NT2/D1 (cell line): ENCODE data around the gene PIKFYVE.

Source experiments
- DNase-seq: peaks from one replicate; pipeline ENCODE4 v3.0.0-alpha.2; 2011; ENCODE audit warnings: low read depth, low spot score
- H3K27me3 ChIP-seq: 2 replicates; pipeline ENCODE4 v1.6.0; 2011; ENCODE audit warnings: mild to moderate bottlenecking; ENCODE audit not compliant: insufficient read length, insufficient read depth
- H3K36me3 ChIP-seq: 2 replicates; pipeline ENCODE4 v1.6.1; 2011; ENCODE audit warnings: mild to moderate bottlenecking, low read length, mixed read lengths; ENCODE audit not compliant: insufficient read depth, insufficient read length
- H3K4me1 ChIP-seq: 2 replicates; pipeline ENCODE4 v1.5.1; 2011; ENCODE audit not compliant: insufficient read depth, insufficient read length
- H3K4me3 ChIP-seq: 2 replicates; pipeline ENCODE4 v1.5.1; 2011; ENCODE audit warnings: low read depth; ENCODE audit not compliant: insufficient read length
- H3K9ac ChIP-seq: 2 replicates; pipeline ENCODE4 v1.6.0; 2011; ENCODE audit warnings: low read depth; ENCODE audit not compliant: insufficient read length
- H3K9me3 ChIP-seq: 2 replicates; pipeline ENCODE4 v1.5.1; 2011; ENCODE audit warnings: mild to moderate bottlenecking, low read length; ENCODE audit not compliant: insufficient read depth
- SUZ12 ChIP-seq: IDR thresholded peaks from 2 replicates; pipeline ENCODE4 v1.6.1; 2011; ENCODE audit not compliant: insufficient read length, insufficient read depth; ENCODE audit errors: extremely low read depth
- YY1 ChIP-seq: IDR thresholded peaks from 2 replicates; pipeline ENCODE4 v1.6.1; 2011; ENCODE audit not compliant: insufficient read length, insufficient read depth
- ZNF274 ChIP-seq: IDR thresholded peaks from 2 replicates; pipeline ENCODE4 v1.6.1; 2011; ENCODE audit warnings: mild to moderate bottlenecking, low read depth, low read length

Gene PIKFYVE

GRCh38 chr2:208249296-208249695 lies 16.8 kb upstream of the PIKFYVE start:
- H3K4me3 ChIP-seq: no peak overlapping the region
- DNase-seq: no peak
- H3K9ac ChIP-seq: no peak overlapping the region
- H3K27me3 ChIP-seq: no peaks in the 10 kb centered on the region
- peaks cover 88% of the 10 kb centered on the region for H3K36me3 ChIP-seq
- no peak for TF ChIP-seq SUZ12
- no peak for TF ChIP-seq ZNF274
- TF ChIP-seq YY1: no peak
- no peaks in the 10 kb centered on the region for H3K4me1 ChIP-seq
- H3K9me3 ChIP-seq: no peaks in the 10 kb centered on the region

- Histone ChIP-seq H3K9ac (peak overlapping the region; percentile 28), H3K27me3 (no peaks in the 10 kb centered on the region), H3K4me3 (no peak overlapping the region), H3K36me3 (peaks cover 77% of the 10 kb centered on the region), H3K9me3 (no peaks in the 10 kb centered on the region), H3K4me1 (no peaks in the 10 kb centered on the region)
- DNase-seq: no peak
- no peak for TF ChIP-seq SUZ12
- no peak for TF ChIP-seq ZNF274
- TF ChIP-seq YY1: no peak
These were observed 15.7 kb upstream of the PIKFYVE start for GRCh38 chr2:208250388-208250787.

GRCh38 chr2:208251098-208251497 lies 15.0 kb upstream of the PIKFYVE start:
- no peaks in the 10 kb centered on the region for H3K9me3 ChIP-seq
- no peak for DNase-seq
- TF ChIP-seq SUZ12 (no peak), YY1 (no peak), ZNF274 (no peak)
- H3K4me1 ChIP-seq: no peaks in the 10 kb centered on the region
- H3K4me3 ChIP-seq: no peak overlapping the region
- no peaks in the 10 kb centered on the region for H3K27me3 ChIP-seq
- peaks cover 71% of the 10 kb centered on the region for H3K36me3 ChIP-seq
- no peak overlapping the region for H3K9ac ChIP-seq

GRCh38 chr2:208252716-208253492 lies 13.2 kb upstream of the PIKFYVE start:
- H3K9me3 ChIP-seq: no peaks in the 10 kb centered on the region
- DNase-seq: no peak
- H3K4me3 ChIP-seq: peak overlapping the region; percentile 98
- peaks cover 54% of the 10 kb centered on the region for H3K36me3 ChIP-seq
- H3K9ac ChIP-seq: no peak overlapping the region
- no peak for TF ChIP-seq YY1
- no peak for TF ChIP-seq SUZ12
- TF ChIP-seq ZNF274: no peak
- H3K4me1 ChIP-seq: no peaks in the 10 kb centered on the region
- no peaks in the 10 kb centered on the region for H3K27me3 ChIP-seq

GRCh38 chr2:208253600-208254117 lies 12.4 kb upstream of the PIKFYVE start:
- H3K36me3 ChIP-seq: peaks cover 47% of the 10 kb centered on the region
- no peaks in the 10 kb centered on the region for H3K27me3 ChIP-seq
- peak overlapping the region; percentile 100 for H3K9ac ChIP-seq
- no peak for DNase-seq
- no peaks in the 10 kb centered on the region for H3K9me3 ChIP-seq
- H3K4me1 ChIP-seq: no peaks in the 10 kb centered on the region
- H3K4me3 ChIP-seq: peak overlapping the region; percentile 98
- TF ChIP-seq SUZ12 (no peak), YY1 (no peak), ZNF274 (no peak)

- H3K9me3 ChIP-seq: no peaks in the 10 kb centered on the region
- peak overlapping the region; percentile 98 for H3K4me3 ChIP-seq
- H3K27me3 ChIP-seq: no peaks in the 10 kb centered on the region
- H3K9ac ChIP-seq: peak overlapping the region; percentile 100
- peak; percentile 86 for DNase-seq
- peaks cover 41% of the 10 kb centered on the region for H3K36me3 ChIP-seq
- no peak for TF ChIP-seq ZNF274
- TF ChIP-seq SUZ12: no peak
- no peak for TF ChIP-seq YY1
- no peaks in the 10 kb centered on the region for H3K4me1 ChIP-seq
These were observed 11.8 kb upstream of the PIKFYVE start for GRCh38 chr2:208254118-208254870.

GRCh38 chr2:208254871-208255556 lies 11.0 kb upstream of the PIKFYVE start, which contains the start of gene IDH1:
Gene IDH1 (minus strand): TSS chr2:208255071. CDS start chr2:208251551, 3,520 bp downstream.
- Histone ChIP-seq H3K4me3 (peak within 1 kb of the TSS; percentile 98), H3K36me3 (peaks cover 33% of the 10 kb centered on the region), H3K27me3 (no peaks in the 10 kb centered on the region), H3K9ac (peak within 1 kb of the TSS; percentile 100), H3K4me1 (no peaks in the 10 kb centered on the region), H3K9me3 (no peaks in the 10 kb centered on the region)
- DNase-seq: peak; percentile 91
- no peak for TF ChIP-seq SUZ12
- peak; percentile 40 for TF ChIP-seq YY1
